Activated CD4-positive, alpha-beta T cell treated with anti-CD3 and anti-CD28 coated beads, Interleukin-2, Interleukin-6, amounts not matched to agents 100 ng/mL and 50 ng/mL, durations not matched to agents 16 hours and 8 hours (primary cell): ENCODE data around the gene WFDC1.

Source experiments
- DNase-seq: peaks from one replicate; pipeline ENCODE4 v3.0.0-alpha.2; 2020

Gene WFDC1

DNA sequence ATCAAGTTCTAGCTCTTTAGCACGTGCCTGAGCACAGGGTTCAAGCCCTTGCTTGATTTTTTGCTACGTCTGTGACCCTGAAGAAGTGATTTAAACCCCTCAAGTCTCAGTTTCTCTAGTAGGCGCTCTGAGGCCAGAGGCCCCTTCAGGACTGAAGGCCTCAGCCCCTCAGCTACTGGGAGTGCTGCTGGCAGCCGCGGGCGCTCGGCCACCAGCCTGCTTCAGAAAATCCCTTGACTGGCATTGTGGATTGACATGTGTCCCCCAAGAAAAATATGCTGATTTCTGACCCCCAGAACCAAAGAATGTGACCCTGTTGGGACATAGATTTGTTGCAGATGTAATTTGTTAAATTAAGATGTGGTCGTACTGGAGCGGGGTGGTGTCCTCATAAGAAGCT, 20.2 kb upstream of the WFDC1 start:
- no peak for DNase-seq

- no peak for DNase-seq
Observed at GRCh38 chr16:84275585-84276151, 19.0 kb upstream of the WFDC1 start.

- peak; percentile 75 for DNase-seq
Observed at GRCh38 chr16:84277244-84277823, 17.3 kb upstream of the WFDC1 start.

- no peak for DNase-seq
Observed at GRCh38 chr16:84278333-84278732, 16.3 kb upstream of the WFDC1 start.

DNA sequence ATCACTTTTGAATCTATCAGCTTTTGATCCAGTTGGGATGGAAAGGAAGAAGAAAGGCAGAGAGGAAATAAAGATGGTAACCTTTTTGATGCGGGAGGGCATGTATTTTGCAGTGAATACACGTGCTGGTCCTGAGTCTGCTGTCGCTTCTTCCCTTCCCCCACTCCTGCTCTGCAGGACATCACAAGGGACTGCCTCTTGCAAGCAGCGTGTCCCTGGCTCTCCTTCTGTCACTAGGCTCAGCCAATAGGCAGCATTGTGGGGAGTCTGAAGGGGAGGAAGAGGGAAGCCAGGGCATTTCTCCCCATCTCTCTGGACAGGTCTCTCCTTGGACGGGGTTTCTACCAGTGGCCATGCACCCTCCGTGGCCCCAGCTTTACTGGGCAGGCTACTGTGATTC, 15.7 kb upstream of the WFDC1 start:
- DNase-seq: no peak

DNA sequence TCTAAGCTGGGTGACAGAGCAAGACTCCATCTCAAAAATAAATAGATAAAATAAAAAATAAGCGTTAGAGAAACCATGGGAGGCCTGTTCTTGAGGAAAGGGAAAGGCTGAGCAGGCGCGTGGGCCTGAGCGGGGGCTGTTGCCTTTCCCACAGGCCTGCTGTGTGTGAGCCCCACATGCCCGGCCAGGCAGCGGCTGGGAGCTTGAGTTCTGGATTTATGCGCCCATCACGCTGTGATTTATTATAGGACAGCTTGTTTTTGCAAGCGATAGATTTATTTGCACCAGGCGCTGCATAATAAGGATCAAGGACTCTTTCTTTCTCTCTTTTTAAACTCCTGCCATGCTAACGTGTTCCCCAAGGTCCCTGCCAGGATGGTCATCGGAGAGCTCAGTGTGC, 14.8 kb upstream of the WFDC1 start:
- no peak for DNase-seq

DNA sequence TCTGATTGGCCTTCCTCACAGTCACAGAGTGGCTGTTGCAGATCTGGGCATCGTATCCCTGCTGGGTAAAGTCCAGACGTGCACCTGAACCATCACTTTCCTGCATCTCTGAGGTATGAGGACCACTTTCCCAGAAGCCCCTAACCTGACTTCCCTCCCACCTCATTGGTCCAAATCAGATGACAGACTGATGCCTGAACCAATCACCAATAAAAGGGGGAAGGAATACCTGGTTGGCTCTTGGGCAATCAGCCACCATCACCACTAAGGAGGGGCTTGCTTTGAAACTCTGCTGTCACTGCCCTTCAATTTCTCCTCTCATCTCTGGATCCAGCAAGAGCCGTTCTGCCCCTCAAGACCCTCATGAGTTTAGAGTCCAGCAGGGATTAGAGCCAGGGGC, 13.6 kb upstream of the WFDC1 start:
- no peak for DNase-seq

GRCh38 chr16:84282533-84282932, 12.1 kb upstream of the WFDC1 start:
- no peak for DNase-seq

- DNase-seq: no peak
Observed at GRCh38 chr16:84283314-84284153, 11.1 kb upstream of the WFDC1 start.

DNA sequence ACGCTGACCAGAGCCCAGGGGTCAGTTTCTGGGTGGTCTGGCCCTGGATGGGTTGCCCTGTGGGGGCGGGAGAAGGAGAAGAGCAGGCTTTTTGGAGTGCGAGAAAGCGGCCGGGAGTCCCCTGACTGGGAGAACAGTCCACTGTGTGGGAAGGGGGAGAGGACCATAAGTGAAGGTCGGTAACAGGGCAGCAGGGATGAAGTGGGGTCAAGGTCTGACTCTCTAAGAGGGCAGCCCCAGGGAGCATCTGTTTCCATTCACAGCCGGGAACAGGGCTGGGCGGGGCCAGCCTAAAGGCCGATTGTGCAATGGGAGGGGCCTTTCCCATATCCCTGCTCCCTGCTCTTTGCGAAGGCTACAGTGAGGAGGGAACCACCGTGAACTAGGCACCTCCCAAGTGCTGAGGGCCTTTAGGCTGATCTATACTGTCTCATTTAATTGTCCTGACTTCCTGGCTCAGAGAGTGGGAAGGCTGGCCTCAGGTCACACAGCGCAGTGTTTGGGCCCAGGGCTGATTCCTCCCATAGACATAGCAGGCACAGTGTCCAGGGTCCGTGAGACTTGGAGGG, 10.4 kb upstream of the WFDC1 start:
- no peak for DNase-seq

DNA sequence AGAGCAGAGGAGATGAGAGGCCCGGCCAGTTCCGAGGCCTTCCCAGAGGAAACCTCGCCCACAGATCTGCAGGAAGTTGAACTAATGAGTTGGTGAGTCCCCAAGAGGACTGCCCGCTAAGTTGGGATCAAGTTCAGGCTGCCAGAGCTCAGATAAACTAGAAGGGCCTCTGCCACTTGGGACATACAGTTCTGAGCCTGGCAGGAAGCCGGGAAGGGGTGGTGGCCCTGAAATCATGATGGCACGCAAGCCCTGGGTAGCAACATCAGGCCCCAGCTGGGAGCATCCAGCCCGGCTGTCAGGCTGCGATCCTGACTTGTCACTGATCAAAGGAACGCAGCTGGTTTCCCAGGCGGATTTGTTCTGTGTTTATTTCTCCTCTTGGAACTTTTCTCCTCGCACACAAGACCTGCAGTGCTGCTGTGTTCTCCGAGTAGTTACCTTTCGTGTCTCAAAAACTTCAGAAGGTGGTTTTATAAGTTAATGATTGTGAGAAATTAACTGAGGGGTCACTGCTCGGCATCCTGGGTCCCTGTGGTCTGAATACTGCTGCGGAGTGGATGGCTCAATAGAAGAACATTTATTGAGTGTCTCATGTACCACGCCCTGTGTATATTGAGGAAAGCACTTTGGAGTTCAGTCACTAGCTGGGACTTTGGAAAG, 8.0 kb upstream of the WFDC1 start:
- no peak for DNase-seq

GRCh38 chr16:84288902-84289301, 5.8 kb upstream of the WFDC1 start:
- DNase-seq: no peak

- DNase-seq: no peak
Observed at GRCh38 chr16:84291226-84291625, 3.5 kb upstream of the WFDC1 start.

DNA sequence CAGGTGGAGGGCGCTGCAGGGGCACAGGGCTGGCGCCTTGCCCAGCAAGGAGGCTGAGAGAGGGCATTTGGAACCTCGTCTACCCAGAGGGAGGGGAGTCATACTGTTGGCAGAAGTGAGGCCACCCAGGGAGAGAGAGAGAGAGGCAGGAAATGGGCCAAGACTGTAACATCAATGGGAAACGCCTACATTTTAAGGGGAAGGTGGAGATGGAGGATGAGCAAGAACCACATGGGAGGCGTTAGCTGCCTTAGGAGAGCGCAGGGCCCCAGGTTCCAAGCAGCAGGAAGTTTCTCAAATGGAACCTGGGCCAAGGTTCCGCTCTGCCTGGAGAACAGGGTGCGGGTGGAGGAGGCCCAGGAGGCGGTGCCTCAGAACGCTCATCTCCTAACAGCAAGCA, 2.7 kb upstream of the WFDC1 start:
- DNase-seq: no peak

- no peak for DNase-seq
Observed at GRCh38 chr16:84293406-84293805, 1.3 kb upstream of the WFDC1 start.

DNA sequence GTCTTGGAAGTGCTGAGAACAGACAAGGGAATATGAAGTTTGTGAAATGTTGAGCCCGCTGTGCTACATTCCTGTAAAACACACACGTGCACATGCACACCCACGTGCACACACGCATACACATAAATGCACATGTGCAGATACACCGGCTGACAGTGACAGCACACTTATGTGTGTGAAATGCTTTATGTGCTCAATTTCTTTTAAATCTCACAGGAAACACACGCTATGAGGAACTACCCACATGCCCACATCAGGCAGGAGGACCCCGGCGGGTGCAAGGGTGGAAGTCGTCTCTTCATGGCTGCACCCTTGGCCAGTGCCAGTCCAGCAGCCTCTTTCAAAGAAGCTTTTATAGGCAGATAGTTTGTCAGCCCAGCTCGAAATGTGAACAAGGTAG, 561 bp upstream of the WFDC1 start:
- no peak for DNase-seq

DNA sequence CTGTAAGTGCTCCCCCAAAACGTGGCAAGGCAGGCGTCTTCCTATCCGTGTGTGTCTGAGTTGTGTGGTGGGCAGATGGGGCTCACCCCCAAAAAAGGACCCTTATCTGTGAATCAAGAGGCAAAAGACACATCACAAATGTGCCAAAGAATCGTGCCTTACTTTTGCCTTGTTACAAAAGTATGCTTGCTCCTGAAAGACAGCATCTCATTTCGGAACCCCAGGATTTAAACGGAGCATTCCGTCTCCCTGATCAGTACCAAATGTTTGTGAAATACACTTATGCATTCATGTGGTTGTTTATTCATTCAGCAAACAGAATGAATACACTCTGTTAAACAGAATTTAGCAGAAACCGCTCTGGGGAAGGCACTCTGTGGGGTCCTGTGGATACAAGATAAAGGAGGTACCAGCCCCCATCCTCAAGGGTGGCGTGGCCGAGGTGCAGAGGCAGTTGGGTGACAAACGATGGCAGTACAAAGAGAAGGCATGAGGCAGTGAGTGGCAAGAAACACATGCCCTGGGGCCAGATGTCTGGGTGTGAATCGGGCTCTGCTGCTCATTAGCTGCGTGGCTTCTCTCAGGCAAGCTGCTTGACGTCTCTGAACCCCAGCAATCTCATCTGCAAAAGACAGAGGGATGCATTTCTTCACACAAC, 654 bp downstream of the WFDC1 start:
- no peak for DNase-seq

GRCh38 chr16:84298376-84298899, 3.8 kb downstream of the WFDC1 start:
- DNase-seq: no peak

- DNase-seq: no peak
Observed at GRCh38 chr16:84299734-84300440, 5.2 kb downstream of the WFDC1 start.

DNA sequence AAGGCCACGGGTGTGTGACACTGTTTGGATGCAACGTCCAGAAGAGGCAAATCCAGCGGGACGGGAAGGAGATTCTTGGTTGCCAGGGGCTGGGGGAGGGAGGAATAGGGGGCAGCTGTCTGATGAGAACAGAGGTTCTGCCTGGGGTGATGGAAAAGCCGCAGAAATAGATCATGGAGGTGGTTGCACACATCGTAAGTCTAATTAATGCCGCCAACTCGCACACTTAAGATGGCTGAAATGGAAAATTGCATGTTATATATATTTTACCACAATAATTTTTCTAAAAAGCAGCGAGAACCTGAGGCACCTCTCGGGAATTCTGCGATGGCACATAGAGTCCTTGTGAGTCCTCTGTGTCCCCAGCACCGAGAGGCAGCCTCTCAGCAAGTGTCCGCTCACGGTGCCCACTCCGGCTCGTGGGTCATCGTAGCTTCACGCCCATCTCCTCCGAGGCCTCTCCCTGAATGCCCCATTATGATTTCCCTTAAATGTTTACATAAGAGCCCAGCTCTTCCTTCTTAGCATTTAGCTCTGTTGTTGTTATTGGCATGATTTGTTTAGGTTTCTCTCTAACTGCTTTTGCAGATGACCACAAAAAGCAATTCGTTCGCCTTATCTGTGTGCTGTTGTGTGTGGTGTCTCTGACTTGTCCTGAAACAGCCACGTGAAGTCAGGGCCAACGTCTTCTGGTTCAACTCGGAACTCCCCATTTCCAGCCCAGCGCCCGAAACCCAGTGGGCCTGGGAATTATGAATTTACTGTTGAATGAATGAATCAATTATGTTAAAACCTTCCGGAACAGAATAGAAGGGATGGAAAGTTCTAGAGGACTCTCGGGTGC, 7.7 kb downstream of the WFDC1 start:
- no peak for DNase-seq

- no peak for DNase-seq
Observed at GRCh38 chr16:84303023-84303422, 8.3 kb downstream of the WFDC1 start.
